Immature natural killer cell (primary cell): Measurements from ENCODE around the gene XIAP. TPM values are rescaled to one million over a fixed set of nuclear protein-coding genes. Genes with fewer than 3 reads are reported as not detected.
"Not testable (repeated sequence)": the region's sequence is repeated elsewhere in the genome, so short reads cannot be mapped to it uniquely, and the experiment has no call there.

Experiments
- DNase-seq, 3 donors: peaks; one replicate each; pipeline ENCODE4 v3.0.0; 2022; ENCODE audit warnings: mixed read lengths in 1 of 3
- H3K27ac Mint-ChIP-seq, 6 donors: one replicate each; pipeline ENCODE4 v1.8.0; 2020; ENCODE audit warnings: mixed read lengths in 6 of 6, mild to moderate bottlenecking in 5 of 6, inconsistent platforms in 4 of 6, moderate library complexity in 3 of 6
- H3K27me3 Mint-ChIP-seq, 3 donors: one replicate each; pipeline ENCODE4 v1.8.0; 2020 to 2021; ENCODE audit warnings: low read depth in 3 of 3, mild to moderate bottlenecking in 3 of 3, mixed read lengths in 3 of 3, moderate library complexity in 3 of 3, inconsistent platforms in 1 of 3
- H3K36me3 Mint-ChIP-seq, 3 donors: one replicate each; pipeline ENCODE4 v1.8.0; 2020; ENCODE audit warnings: mixed read lengths in 3 of 3, inconsistent platforms in 2 of 3, mild to moderate bottlenecking in 2 of 3
- H3K4me1 Mint-ChIP-seq, 2 donors: one replicate each; pipeline ENCODE4 v1.8.0; 2020; ENCODE audit warnings: inconsistent platforms in 2 of 2, mild to moderate bottlenecking in 2 of 2, mixed read lengths in 2 of 2, moderate library complexity in 1 of 2
- H3K4me3 Mint-ChIP-seq, 5 donors: one replicate each; pipeline ENCODE4 v1.8.0; 2020; ENCODE audit warnings: mild to moderate bottlenecking in 5 of 5, mixed read lengths in 5 of 5, inconsistent platforms in 3 of 5, moderate library complexity in 3 of 5
- H3K9me3 Mint-ChIP-seq, 6 donors: one replicate each; pipeline ENCODE4 v1.8.0; 2020; ENCODE audit warnings: mild to moderate bottlenecking in 6 of 6, mixed read lengths in 6 of 6, inconsistent platforms in 4 of 6, moderate library complexity in 3 of 6
- polyA plus RNA-seq, 3 donors: library from polyadenylated mRNA; unstranded; fragments of 300-500 nt; fragmentation: Illumina TruSeq; gene quantifications; one replicate each; pipeline ENCODE4 v1.2.3, GENCODE V29; 2021

Gene XIAP
- 10 to 100 TPM in 1 of 3 donors, 1 to 10 TPM in 2; 1.1 to 14.4 (median 6.3) TPM for polyA plus RNA-seq

GRCh38 chrX:123859846-123860838 lies at the start of gene XIAP:
Gene XIAP, plus strand, starts transcription at chrX:123860053. Its CDS starts 25,610 bp downstream, at chrX:123885663.
- H3K27ac Mint-ChIP-seq, result peak within 1 kb of the TSS; percentile 92 to 98 (median 96)
- peaks cover 3 to 14% (median 12%) of the 10 kb centered on the region in 3 donors for H3K27me3 Mint-ChIP-seq
- DNase-seq, result peak; percentile 76 to 84 (median 82)
- H3K9me3 Mint-ChIP-seq, result peaks cover 0 to 1% (median 0%) of the 10 kb centered on the region in 6 donors
- no peaks in the 10 kb centered on the region for H3K36me3 Mint-ChIP-seq
- H3K4me3 Mint-ChIP-seq, result peak within 1 kb of the TSS; percentile 91 to 97 (median 95)
- peaks cover 27 to 38% of the 10 kb centered on the region in 2 donors for H3K4me1 Mint-ChIP-seq

DNA sequence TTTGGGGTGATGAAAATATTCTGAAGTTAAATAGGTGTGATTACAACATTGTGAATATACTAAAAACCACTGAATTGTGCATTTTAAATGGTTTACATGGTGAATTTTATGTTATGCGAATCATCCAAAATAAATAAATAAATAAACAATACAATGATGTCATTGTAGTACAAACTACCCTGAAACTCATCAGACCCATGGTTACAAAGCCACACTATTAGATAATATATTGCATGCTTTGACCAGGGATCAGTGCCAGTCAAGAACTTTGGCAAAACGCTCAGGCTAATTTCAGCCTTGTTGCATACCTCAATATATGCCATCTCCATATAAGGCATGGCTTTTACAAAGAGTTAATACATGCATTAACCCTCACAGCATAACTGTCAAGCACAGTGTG lies 45.5 kb upstream of the XIAP start:
- H3K27ac Mint-ChIP-seq, result no peak overlapping the region
- no peak overlapping the region for H3K4me3 Mint-ChIP-seq
- H3K27me3 Mint-ChIP-seq, result peaks cover 0 to 2% (median 2%) of the 10 kb centered on the region in 3 donors
- H3K36me3 Mint-ChIP-seq, result no peaks in the 10 kb centered on the region
- peaks cover 0 to 2% (median 0%) of the 10 kb centered on the region in 6 donors for H3K9me3 Mint-ChIP-seq
- DNase-seq, result no peak
- no peaks in the 10 kb centered on the region for H3K4me1 Mint-ChIP-seq

GRCh38 chrX:123814934-123815394 lies 44.9 kb upstream of the XIAP start:
- H3K27me3 Mint-ChIP-seq, H3K4me1 Mint-ChIP-seq, H3K4me3 Mint-ChIP-seq, H3K9me3 Mint-ChIP-seq, DNase-seq, H3K36me3 Mint-ChIP-seq, H3K27ac Mint-ChIP-seq: not testable (repeated sequence)

GRCh38 chrX:123817288-123817894 lies 42.5 kb upstream of the XIAP start:
- peaks cover 0 to 2% (median 2%) of the 10 kb centered on the region in 3 donors for H3K27me3 Mint-ChIP-seq
- no peaks in the 10 kb centered on the region for H3K9me3 Mint-ChIP-seq
- H3K27ac Mint-ChIP-seq, result no peak overlapping the region
- no peak overlapping the region for H3K4me3 Mint-ChIP-seq
- no peaks in the 10 kb centered on the region for H3K36me3 Mint-ChIP-seq
- H3K4me1 Mint-ChIP-seq, result no peaks in the 10 kb centered on the region
- DNase-seq, result no peak

DNA sequence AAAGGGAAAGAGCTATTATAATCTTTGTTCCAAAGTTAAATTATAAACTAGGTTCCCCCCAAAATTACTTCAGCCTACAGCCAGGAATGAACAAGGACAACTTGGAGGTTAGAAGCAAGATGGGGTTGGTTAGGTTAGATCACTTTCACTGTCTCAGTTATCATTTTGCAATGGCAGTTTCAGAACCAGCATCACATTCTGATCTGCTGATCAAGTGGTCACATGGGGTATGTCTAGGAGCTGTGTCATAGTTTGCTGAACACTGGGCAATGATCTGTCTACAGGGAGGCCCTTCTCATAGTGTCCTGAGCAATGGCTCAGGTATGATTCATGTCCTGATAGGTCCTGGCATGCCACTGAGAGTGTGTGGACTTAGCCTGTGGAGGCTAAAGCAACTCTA lies 41.6 kb upstream of the XIAP start:
- Mint-ChIP-seq H3K4me1 (no peaks in the 10 kb centered on the region), H3K9me3 (no peaks in the 10 kb centered on the region), H3K36me3 (no peaks in the 10 kb centered on the region), H3K27ac (no peak overlapping the region), H3K4me3 (no peak overlapping the region), H3K27me3 (peaks cover 0 to 2% (median 2%) of the 10 kb centered on the region in 3 donors)
- no peak for DNase-seq

DNA sequence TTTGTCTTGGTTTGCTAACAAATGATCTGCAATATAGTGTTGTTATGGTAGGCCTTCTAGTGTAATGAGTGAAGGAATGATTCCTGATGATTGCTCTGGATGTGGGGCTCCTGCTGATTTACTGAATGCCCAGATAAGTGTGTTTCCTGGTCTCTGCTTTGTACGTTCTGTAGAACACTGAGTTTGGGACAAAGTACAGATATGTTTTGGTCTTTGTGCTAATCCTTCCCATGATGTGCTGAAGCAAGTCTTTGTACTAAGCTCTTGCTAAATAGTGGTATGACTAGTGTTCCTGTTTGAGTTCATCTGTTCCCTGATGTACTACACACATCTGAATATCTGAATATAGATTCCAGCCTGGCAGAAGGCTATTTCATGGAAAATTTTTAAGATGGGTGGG lies 36.9 kb upstream of the XIAP start:
- H3K4me3 Mint-ChIP-seq, result no peak overlapping the region
- no peaks in the 10 kb centered on the region for H3K36me3 Mint-ChIP-seq
- peaks cover 0 to 2% (median 0%) of the 10 kb centered on the region in 3 donors for H3K27me3 Mint-ChIP-seq
- no peak overlapping the region for H3K27ac Mint-ChIP-seq
- DNase-seq, result no peak
- H3K4me1 Mint-ChIP-seq, result no peaks in the 10 kb centered on the region
- H3K9me3 Mint-ChIP-seq, result no peaks in the 10 kb centered on the region

DNA sequence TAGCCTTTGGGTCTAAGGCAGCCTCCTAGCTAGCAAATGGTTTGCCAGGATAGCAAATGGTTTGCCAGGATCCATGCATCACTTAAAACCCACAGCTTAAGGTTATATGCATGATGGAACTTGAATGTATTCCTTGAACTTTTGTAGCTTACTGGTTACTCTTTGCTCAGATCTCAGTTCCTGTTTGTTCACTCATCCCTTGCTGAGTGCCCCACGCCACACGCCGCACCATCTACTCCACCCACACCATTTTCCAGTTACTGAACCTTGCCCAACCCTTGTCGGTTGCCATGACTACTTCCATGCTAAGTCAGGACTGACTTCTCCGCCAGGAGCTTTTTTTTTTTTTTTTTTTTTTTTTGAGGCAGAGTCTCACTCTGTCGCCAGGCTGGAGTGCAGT lies 29.5 kb upstream of the XIAP start:
- no peaks in the 10 kb centered on the region for H3K9me3 Mint-ChIP-seq
- H3K4me3 Mint-ChIP-seq, result no peak overlapping the region
- H3K36me3 Mint-ChIP-seq, result no peaks in the 10 kb centered on the region
- H3K4me1 Mint-ChIP-seq, result no peaks in the 10 kb centered on the region
- no peak overlapping the region for H3K27ac Mint-ChIP-seq
- peaks cover 0 to 5% (median 0%) of the 10 kb centered on the region in 3 donors for H3K27me3 Mint-ChIP-seq
- DNase-seq, result no peak

GRCh38 chrX:123833387-123833786 lies 26.5 kb upstream of the XIAP start:
- peaks cover 0 to 5% (median 0%) of the 10 kb centered on the region in 3 donors for H3K27me3 Mint-ChIP-seq

GRCh38 chrX:123834116-123834515 lies 25.7 kb upstream of the XIAP start:
- Mint-ChIP-seq H3K36me3 (no peaks in the 10 kb centered on the region), H3K27me3 (peaks cover 0 to 5% (median 0%) of the 10 kb centered on the region in 3 donors), H3K27ac (peak overlapping the region in 1 of 6 donors; percentile 48), H3K4me3 (no peak overlapping the region), H3K4me1 (no peaks in the 10 kb centered on the region), H3K9me3 (no peaks in the 10 kb centered on the region)
- no peak for DNase-seq

More at GRCh38 chrX:123833387-123833786, 26.5 kb upstream of the XIAP start:
- no peak overlapping the region for H3K27ac Mint-ChIP-seq
- peak; percentile 46 to 55 (median 54) for DNase-seq
- H3K36me3 Mint-ChIP-seq, result no peaks in the 10 kb centered on the region
- no peak overlapping the region for H3K4me3 Mint-ChIP-seq
- no peaks in the 10 kb centered on the region for H3K4me1 Mint-ChIP-seq
- no peaks in the 10 kb centered on the region for H3K9me3 Mint-ChIP-seq

GRCh38 chrX:123835661-123836371 lies 24.0 kb upstream of the XIAP start:
- Mint-ChIP-seq H3K27ac (no peak overlapping the region), H3K4me3 (no peak overlapping the region), H3K27me3 (no peaks in the 10 kb centered on the region), H3K9me3 (no peaks in the 10 kb centered on the region), H3K4me1 (no peaks in the 10 kb centered on the region), H3K36me3 (no peaks in the 10 kb centered on the region)
- no peak for DNase-seq

- not testable (repeated sequence) for H3K36me3 Mint-ChIP-seq, H3K4me3 Mint-ChIP-seq, H3K4me1 Mint-ChIP-seq, H3K9me3 Mint-ChIP-seq, H3K27me3 Mint-ChIP-seq, DNase-seq, H3K27ac Mint-ChIP-seq
These were observed 14.7 kb upstream of the XIAP start for GRCh38 chrX:123845129-123845528.

DNA sequence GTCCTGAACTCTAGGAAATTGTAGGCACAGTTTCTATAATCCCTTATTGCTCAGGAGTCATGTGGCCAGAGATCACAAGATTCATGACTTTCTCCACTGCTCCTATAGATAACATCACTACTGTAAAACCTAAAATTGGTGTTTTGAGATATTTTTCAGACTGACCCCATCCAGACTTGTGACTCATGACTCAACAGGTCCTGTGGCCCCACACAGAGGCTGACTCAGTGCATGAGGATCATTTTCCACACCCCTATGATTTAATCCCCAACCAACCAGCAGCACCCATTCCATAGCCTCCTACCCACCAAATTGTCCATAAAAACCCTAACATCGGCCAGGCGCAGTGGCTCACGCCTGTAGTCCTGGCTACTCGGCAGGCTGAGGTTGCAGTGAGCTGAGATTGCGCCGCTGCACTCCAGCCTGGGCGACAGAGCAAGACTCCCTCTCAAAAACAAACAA lies 13.2 kb upstream of the XIAP start:
- Mint-ChIP-seq H3K27ac (no peak overlapping the region), H3K4me1 (no peaks in the 10 kb centered on the region), H3K9me3 (no peaks in the 10 kb centered on the region), H3K27me3 (peaks cover 0 to 8% (median 3%) of the 10 kb centered on the region in 3 donors), H3K4me3 (no peak overlapping the region), H3K36me3 (no peaks in the 10 kb centered on the region)
- no peak for DNase-seq

GRCh38 chrX:123847056-123847455 lies 12.8 kb upstream of the XIAP start:
- no peaks in the 10 kb centered on the region for H3K9me3 Mint-ChIP-seq
- H3K4me3 Mint-ChIP-seq, result no peak overlapping the region
- H3K27ac Mint-ChIP-seq, result no peak overlapping the region
- no peak for DNase-seq
- H3K27me3 Mint-ChIP-seq, result peaks cover 0 to 6% (median 3%) of the 10 kb centered on the region in 3 donors
- no peaks in the 10 kb centered on the region for H3K4me1 Mint-ChIP-seq
- no peaks in the 10 kb centered on the region for H3K36me3 Mint-ChIP-seq
